KBM-7 (cell line): ENCODE results near the gene MCM3AP.
"Not testable (repeated sequence)": the region's sequence is repeated elsewhere in the genome, so short reads cannot be mapped to it uniquely, and the experiment has no call there.

Experiments used
- DNase-seq: peaks from one replicate; pipeline ENCODE4 v3.0.0-alpha.2; 2015
- in situ Hi-C: fragments of 300-500 bp; cut with MboI; formaldehyde crosslinking; loops from 2 replicates; pipeline ENCODE4 v1.14.3; 2020; ENCODE audit warnings: low sequenced_read_pairs, low pct_unique_long_range_greater_than_20kb, mixed read lengths

MCM3AP gene

DNA sequence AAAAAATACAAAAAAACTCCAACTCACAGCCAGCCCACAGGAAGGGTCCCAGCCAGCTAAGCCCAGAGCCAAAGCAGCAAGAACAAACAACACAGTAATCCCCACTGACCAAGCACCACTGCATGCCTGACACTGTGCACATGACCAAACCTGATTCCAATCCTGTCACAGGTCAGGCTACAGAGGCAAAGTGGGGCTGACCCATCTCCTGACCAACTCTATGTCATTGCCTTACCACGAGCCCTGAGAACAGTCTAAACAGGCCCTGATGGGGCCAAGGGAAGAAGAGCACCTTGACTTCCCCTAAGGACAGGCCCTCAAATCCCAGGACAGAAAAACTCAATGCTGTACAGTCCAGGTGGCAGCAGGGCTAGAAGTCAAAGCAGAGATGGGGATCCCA is 59.3 kb downstream of the MCM3AP start:
- in situ Hi-C loops: no loop called here

DNA sequence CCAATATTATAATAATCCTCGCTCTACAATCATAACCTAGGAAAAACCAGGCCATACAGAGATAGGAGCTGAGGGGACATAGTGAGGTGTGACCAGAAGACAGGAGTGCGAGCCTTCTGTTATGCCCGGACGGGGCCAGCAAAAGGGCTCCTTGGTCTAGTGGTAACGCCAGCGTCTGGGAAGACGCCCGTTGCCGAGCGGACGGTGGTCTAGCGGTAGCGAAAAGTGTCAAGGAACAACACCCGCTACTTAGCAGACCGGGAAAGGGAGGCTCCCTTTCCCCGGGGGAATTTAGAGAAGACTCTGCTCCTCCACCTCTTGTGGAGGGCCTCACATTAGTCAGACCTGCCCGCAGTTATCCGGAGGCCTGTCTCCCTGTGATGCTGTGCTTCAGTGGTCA is 61.8 kb downstream of the MCM3AP start:
- in situ Hi-C loops, DNase-seq: not testable (repeated sequence)

More for the DNA sequence above, 59.3 kb downstream of the MCM3AP start:
- no peak for DNase-seq

DNA sequence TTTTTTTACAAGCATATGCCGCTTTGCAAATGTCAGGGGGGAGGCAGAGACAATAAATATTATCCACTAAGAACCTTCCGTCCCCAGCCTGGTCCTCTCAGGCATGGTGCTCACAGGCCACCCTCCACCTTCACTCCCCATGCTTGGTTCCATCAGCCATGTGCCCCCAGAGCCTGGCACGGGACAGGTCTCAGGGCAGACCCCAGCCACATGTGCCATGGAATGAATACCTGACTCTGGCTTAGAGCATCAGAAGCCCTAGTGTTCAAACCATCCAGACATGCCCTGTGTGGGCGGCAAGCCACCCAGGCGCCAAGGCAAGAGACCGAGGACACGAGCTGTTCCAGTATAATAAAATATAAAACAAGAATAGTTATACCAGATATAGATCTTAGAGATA is 62.2 kb downstream of the MCM3AP start:
- no peak for DNase-seq
- in situ Hi-C loops: no loop called here

DNA sequence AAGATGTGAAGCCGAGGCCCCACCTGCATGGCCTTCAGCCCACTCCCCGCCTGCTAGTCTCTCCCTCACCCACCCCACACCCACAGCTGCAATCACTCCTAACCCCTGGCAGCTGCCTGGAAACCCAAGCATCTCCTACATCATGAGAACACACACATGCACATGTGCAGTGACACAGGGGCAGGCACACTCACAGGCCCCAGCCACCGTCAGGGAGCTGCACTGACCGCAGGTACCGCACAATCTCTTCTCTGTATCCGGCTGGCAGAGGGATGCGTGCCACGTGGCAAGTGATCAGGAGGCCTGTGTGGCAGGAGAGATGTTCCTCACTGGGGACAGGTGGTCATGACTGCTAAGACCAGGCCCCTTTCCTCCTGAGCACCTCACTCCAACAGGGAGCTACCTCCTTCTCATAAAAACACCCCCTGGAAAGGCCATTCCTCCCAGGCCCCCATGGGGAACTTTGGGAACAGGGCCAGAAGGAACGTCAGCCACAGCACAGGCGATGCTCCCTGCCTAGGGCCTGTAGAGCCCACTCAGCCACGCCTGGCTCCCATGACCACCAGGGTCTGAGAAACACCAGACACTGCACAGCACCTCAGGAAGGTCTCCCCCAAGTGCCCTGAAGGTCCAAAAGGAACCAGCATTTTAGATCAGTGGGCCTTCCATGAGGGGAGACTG is 62.8 kb downstream of the MCM3AP start:
- no peak for DNase-seq
- in situ Hi-C loops: no loop called here

DNA sequence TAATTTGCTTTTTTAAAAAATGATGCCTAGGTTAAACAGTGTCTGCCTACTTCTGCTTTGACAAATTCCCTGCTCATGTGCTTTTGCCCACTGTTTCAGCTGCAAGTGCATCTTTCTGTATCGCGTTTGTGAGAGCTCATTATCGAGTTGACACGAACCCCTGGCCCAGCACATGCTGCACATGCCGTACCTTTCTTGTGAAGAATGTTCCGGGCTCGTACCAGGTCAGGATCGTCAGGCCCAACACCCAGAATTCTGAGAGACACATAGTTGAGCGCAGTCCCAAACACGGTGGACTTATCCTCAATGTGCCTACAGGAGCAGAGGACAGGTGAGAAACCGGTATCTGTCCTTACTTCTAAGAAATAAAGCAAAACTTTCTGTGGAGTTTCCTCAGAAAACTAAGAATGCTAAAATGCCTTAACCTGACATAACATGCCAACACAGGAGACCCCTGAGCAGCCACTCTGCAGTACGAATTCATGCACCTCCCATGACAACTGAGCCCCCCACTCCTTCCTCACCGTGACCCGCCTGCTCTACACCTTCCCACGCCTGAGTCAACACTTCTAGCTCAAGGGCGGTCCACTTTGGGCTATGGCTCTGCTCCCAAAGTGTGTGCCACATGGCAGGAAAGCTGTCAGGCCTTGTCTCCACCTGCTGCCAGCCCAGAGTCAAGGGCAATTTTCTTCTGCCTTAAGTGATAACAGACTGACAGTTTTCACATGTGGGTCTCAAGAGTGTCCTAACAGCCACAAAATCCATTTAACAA is 63.6 kb downstream of the MCM3AP start:
- in situ Hi-C loops: no loop called here
- no peak for DNase-seq

DNA sequence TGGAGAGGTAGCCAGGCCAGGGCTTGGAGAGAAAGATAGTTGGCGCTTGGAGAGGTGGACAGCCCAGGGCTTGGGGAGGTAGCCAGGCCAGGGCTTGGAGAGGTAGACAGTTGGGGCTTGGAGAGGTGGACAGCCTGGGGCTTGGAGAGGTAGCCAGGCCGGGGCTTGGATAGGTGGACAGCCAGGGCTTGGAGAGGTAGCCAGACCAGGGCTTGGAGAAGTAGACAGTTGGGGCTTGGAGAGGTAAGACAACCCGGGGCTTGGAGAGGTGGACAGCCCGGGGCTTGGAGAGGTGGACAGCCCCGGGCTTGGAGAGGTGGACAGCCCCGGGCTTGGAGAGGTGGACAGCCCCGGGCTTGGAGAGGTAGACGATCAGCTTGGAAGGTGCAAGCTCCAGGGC is 64.6 kb downstream of the MCM3AP start:
- in situ Hi-C loops: no loop called here
- DNase-seq: no peak

DNA sequence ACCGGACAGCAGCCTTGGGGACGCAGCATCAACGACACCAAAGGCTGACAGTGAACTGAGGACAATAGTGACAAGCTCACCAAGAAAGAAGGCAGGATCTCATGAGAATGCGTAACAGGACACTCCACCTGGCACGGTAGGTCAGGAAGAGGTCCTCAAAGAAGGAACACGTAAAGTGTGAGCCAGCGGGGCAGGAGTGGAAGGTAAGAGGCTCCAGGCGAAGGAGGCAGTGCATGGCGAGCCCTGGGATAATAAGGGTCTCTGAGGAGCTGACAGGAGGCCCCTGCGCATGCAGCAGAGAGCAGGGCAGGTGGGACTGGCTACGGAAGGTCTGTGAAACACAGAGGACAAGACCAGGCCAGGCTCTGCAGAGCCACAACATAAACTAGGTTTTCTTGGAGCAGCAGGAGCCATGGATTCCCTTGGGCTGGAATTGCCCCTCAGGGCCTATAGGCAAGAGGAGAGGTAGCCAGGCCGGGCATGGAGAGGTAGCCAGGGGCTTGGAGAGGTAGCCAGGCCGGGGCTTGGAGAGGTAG is 65.1 kb downstream of the MCM3AP start:
- in situ Hi-C loops: no loop called here
- no peak for DNase-seq

DNA sequence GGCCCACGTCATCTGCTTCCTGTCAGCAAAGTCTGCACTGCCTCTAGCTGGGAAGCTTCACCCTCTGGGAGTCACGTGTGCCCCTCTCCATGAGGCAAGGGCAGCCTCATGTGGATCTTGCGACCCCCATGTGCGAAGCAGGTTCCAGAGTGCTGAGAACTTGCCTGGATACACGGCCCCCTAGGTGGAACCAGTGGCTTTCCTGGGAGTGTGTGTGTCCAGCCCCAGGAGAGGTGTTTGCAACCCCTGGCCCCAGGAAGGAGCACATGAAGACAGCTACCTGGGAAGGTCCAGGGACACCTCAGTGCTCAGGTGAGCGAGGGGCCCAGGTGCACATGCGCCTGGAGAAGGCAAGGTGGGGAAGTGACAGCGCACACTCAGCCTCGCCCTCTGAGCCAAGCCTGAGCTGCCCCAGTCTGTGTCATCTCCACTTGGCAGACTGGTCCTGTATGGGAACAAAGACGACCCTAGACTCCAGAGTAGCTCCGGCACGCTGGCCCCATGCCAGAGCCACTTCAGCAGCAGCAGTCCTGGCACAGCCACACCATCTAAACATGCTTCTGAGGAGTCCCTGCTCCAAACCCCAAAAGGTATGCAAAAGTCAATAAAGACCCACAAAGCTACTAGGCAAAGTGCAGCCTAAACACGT is 65.7 kb downstream of the MCM3AP start:
- no peak for DNase-seq
- in situ Hi-C loops: no loop called here

DNA sequence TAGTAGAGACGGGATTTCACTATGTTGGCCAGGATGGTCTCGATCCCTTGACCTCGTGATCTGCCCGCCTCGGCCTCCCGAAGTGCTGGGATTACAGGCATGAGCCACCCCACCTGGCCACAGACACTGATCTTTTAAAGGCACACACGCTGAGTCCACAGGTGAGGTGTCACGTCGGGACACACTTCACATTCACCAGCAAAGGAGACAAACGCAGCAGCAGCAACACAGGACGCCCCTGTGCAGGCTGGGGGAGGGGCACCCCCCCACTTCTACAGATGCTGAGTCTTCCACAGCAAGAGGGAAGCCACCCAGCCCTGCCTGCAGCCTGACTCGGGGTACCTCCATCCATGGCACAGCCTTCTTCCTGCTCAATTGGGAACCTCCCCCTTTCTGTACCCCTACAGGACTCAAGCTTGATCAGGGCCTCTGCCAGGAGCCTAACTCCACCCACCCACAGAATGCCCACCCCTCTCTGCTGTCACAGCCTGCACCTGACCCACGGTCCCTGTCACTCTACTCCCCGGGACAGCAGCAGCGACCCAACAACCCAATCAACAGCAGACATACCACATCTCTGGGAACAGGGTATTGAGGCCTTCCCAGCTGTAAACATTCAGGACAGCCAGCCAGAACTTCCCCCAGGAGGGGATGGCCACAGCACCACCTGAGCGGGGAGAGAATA is 66.4 kb downstream of the MCM3AP start:
- in situ Hi-C loops: no loop called here
- no peak for DNase-seq

DNA sequence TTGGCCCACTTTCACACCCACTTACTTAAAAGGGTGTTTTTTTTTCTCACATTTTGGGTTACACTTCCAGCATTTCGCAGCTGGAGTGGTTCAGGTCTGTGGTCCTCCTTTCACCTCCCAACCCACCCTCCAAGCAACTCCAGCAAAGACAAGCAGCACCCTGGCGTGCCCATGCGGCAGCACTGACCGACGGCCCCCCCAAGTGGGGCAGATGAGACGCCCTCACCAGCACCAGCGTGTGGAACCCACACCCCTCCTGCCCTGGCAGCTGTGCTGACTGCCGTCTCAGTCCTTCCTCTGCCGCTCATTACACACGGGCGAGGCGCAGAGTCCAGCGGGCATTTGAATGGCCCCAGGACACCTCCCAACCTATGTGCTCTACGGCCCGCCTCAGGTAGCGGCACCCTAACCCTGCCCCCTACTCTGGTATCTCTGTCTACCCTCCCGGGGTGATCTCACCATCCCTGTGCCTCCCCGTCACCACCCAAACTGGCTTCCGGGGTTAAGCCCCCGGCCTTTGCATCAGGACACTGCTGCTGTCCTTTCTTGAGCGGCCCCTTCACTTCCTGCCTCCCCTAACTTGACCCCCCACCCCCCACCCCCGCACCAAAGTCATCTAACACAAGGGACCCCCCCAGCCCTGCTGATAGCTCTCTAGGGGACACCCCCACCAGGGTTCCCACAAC is 67.8 kb downstream of the MCM3AP start:
- DNase-seq: no peak
- in situ Hi-C loops: no loop called here

DNA sequence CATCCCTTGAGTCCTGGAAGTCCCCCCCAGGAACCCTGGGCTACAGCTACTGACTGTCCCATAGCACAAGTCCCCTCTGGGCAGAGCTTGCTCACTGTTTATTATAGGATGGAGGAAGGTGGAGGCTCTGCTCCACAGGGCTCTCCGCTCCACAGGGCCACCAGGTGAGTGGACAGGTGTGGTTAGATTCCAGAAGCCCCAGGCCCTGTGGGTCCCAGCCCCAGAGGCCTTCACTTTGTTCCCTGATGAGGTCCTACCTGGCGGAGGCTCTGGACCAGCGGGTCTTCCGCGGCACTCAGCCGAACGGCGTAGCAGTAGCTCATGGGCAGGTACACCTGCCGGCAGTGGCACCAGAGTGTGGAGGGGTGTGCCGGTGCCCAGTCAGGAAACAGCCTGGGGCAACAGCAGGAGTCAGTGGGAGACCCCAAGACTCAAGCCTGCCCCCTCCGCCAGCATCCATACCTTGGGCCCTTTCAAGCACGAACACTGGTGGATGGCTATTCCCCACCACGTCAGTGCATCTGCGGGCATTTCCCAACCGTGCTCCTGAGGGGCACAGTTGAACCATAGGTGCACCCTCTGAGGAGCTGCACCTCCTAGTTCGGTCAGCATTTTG is 69.2 kb downstream of the MCM3AP start:
- no peak for DNase-seq
- in situ Hi-C loops: no loop called here

DNA sequence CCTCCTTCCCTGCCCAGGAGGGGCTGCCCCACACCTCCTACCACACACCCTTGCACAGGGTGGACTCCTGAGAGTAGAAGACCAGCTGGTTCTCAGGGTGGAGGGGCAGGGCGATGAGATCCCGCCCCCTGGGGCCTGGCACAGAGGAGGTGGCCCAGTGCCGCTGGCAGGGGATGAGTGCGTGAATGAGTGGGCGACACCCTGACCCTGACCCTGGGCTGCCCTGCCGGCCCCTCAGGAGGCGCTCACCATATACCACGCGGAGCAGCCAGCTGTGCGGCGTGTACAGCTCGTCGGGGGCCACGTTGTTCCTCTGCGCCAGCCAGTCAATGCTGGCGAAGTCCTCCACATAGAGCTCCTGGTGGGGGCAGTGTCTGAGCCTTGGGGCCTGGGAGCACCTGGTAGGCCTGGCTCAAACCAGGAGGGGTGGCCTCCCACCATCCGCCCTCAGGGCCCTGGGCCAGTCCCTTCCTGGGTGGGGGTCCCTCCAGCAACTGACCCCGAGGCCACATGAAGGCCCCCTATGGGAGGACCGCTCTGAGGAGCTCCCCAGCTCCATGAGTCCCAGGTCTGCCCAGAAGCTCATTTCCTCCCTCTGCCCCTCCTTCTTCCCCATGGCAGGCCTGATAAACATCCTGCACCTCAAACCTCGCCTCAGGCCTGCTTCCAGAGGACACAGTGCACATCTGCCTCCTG is 69.8 kb downstream of the MCM3AP start:
- DNase-seq: no peak
- in situ Hi-C loops: no loop called here

DNA sequence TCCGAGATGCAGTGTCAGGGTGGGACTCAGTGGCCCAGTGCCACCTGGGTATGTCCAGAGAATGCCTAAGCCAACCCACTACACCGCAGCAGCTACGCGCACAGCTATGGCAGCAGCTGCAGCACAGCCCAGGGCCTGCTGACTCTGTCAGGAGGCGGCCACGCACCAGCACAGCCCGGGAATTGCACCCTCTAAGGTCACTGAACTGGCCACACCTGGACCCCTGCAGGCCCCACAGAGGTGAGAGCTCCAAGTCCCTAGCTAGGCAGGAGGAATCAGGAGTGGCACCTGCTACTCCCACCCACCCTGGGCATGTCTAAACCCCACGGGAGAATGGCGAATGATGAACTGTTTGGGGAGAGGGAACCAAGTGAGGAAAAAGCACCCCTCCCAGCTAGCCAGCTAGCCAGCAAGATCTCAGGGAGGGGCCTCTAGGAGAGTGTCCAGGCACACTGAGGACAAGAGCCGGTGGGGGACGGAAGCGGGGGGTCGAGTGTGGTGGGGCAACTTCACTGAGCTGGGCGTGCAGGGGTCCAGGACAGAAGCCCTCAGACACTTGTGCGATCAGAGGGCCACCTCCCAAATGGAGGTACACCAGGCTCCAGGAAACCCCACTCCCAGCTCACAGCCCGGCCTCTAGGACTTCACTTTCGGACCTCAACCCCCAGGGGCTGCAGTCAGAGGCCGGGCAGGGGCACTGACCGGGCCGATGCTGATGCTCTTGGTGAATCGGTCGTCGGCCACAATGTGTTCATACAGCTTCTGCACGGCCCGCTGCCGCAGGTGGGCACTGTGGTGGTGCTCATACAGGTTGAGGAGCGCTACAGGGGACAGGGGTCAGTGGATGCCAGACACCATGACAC is 70.7 kb downstream of the MCM3AP start:
- no peak for DNase-seq
- in situ Hi-C loops: no loop called here

DNA sequence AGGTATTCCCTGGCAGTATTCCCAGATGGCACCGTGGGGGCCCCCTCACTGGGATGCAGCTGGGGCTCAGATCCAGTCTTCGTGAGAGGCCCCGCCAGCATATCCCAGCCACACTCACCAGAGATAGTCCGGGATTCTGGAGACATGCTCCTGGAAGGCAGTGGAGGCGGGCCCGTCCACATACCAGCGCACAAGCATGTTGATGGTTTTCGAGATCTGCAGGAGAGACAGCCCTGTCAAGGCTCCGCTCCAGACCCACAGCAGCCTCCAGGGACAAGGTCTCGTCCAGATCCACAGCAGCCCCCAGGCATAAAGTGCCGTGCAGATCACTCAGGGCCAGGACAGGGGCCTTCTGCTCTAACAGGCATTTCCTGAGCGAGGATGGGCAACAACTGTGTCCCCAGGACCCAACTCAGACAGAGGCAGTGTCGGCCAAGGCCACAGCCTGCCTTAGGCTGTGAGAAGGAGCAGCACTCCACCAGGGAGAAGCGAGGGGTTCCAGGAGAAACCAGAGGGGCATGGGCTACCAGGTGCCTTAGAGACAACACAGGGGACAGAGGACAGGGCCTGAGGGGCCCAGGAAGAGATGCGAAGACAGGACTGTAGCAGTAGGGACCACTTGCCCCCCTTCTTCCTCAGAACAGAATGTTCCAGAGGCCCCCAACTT is 71.7 kb downstream of the MCM3AP start:
- in situ Hi-C loops: no loop called here
- no peak for DNase-seq

DNA sequence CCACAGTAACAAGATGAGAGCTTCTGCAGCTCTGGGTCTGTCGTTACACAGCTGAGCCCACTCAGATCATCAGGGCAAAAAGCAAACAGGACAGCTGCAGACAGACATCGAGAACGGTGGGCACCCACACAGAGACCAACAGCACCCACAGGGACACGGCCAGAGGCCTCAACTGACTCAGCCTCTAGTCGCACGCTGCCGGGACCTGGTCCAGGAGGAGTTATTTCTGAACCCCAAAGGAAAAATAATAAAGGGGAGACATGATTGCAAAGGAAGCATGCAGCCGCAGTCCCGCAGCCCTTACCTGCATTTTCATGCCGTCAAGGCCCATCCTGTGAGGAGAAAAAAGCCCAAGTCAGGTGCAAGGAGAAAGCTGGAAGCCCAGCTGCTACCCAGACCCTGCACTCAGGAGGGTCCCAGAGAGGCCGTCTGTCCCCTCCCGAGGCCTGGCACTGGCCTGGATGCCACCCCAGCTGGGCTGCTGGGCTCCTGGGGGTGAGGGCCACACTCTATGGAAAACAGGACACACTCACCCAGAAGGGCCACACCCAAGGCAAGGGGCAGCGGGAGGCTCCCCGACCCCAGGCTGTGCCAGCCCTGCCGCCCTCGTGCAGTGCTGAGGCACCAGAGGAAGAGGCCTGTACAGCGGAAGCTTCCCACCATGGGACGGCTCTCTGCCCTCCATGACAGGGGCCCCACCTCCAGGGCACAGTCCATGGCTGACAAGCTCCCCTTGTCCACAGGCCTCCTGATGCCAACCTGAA is 72.5 kb downstream of the MCM3AP start:
- no peak for DNase-seq
- in situ Hi-C loops: no loop called here
